Fibroblast of lung (primary cell): ENCODE results near the gene P2RY1.

Experiments used
- CTCF ChIP-seq, 2 donors: IDR thresholded peaks in 1 of 2; conservative IDR thresholded peaks in 1 of 2; 1 replicate in 1 of 2; 2 replicates in 1 of 2; pipeline ENCODE4 v1.5.1; 2011 to 2012; ENCODE audit warnings: low read length in 2 of 2, control low read depth in 1 of 2, inconsistent platforms in 1 of 2, low read depth in 1 of 2, mild to moderate bottlenecking in 1 of 2
- EZH2 ChIP-seq: IDR thresholded peaks from 2 replicates; pipeline ENCODE4 v1.5.1; 2012; ENCODE audit warnings: low read length, control low read depth, mild to moderate bottlenecking; ENCODE audit errors: missing control alignments

- TF ChIP-seq CTCF (conservative IDR thresholded peaks at IDR 0.05 in 1 of 2, IDR thresholded peaks at IDR 0.05 in 1 of 2; ENCODE audit: low read depth in 1 of 2, low read length in 2 of 2), result no peak
- TF ChIP-seq EZH2, result no peak
Observed at GRCh38 chr3:152825566-152825965, 9.4 kb upstream of the P2RY1 start.
